ENCODE results near the gene SLC39A13.
A peak's percentile ranks its signal among the peaks of the same experiment; 100 is the strongest.

SLC39A13 gene

GRCh38 chr11:47395223-47396048 lies 13.0 kb upstream of the SLC39A13 start:
- TF ChIP-seq CTCF (IDR thresholded peaks at IDR 0.05) (no peak), ZFX (IDR thresholded peaks at IDR 0.05; ENCODE audit: borderline replicate concordance) (no peak)

DNA sequence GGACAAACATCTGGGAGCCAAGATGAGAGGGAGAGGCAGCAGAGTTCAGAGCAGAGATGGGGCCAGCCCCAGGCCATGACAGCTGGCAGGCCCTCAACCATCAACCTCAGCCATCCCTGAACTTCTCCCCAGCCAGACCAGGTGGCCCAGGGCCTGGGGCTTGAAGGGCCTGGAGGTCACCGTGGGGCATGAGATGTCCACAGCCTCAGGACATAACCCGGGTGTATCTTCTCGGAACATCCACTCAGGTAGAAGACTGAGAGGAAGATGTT lies 12.4 kb upstream of the SLC39A13 start:
- TF ChIP-seq CTCF (IDR thresholded peaks at IDR 0.05) (no peak), ZFX (IDR thresholded peaks at IDR 0.05; ENCODE audit: borderline replicate concordance) (no peak)
- H3K27ac ChIP-seq, result no peak overlapping the region

More at GRCh38 chr11:47395223-47396048, 13.0 kb upstream of the SLC39A13 start:
- no peak overlapping the region for H3K27ac ChIP-seq

- TF ChIP-seq CTCF (IDR thresholded peaks at IDR 0.05) (no peak), ZFX (IDR thresholded peaks at IDR 0.05; ENCODE audit: borderline replicate concordance) (no peak)
- no peak overlapping the region for H3K27ac ChIP-seq
These were observed 10.4 kb upstream of the SLC39A13 start for GRCh38 chr11:47398011-47398410.

- TF ChIP-seq ZFX (IDR thresholded peaks at IDR 0.05; ENCODE audit: borderline replicate concordance) (no peak), CTCF (IDR thresholded peaks at IDR 0.05) (no peak)
- no peak overlapping the region for H3K27ac ChIP-seq
These were observed 9.8 kb upstream of the SLC39A13 start for GRCh38 chr11:47398551-47398950.

DNA sequence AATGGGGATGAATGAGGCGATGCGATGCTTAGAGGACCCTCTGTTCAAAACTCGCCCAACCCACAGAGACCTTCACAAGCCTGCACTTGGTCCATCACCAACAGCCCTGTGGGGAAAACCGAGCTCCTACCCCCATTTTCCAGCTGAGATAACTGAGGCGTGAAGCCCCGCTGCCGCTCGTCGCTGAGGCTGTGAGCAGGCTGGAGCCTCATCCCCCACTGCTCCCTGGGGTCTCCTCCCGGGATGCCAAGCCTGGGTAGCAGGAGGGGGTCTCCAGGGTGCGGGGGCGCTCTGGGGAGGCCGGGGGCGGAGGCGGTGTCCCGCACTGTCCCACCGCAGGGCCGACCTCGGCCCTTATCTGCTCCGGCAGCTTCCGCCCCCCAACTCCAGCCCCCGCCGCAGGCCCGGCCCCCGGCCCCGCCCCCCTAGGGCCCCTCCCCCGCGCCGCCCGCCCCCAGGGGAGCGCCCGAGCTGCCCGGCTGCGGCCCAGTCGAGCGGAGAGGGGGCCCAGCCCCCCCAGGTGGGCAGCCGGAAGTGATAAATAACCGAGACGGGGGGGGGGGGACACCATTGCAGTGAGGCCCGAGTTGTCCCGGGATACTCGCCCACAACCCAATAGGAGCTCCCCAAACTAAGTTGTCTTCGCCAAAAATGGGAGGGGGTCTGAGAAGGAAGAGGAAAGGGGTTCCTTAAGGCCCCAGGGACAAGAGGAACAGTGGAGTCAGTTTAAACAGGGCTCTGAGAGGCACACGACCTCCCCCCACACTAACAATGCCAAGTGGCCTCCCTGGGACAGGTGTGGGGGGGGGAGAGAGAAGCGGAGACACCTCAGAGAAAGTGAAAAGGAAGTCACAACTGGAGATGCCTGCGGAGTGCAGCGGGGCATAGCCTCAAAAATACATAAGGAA lies 8.3 kb upstream of the SLC39A13 start:
- TF ChIP-seq CTCF (IDR thresholded peaks at IDR 0.05) (no peak), ZFX (IDR thresholded peaks at IDR 0.05; ENCODE audit: borderline replicate concordance) (no peak)
- no peak overlapping the region for H3K27ac ChIP-seq

- no peak for TF ChIP-seq CTCF (IDR thresholded peaks at IDR 0.05)
- no peak for TF ChIP-seq ZFX (IDR thresholded peaks at IDR 0.05; ENCODE audit: borderline replicate concordance)
- H3K27ac ChIP-seq, result 0 out of 2 replicates have a peak overlapping the region, but pooled peaks have one; percentile 7
These were observed 7.6 kb upstream of the SLC39A13 start for GRCh38 chr11:47400768-47401279.

All from 22Rv1 (cell line).